NCI-H187 (cell line): ENCODE data around the gene CNTLN.

Experiments
- DNase-seq, 2 experiments: peaks; one replicate each; lab custom pipeline; 2025; lab: John Stamatoyannopoulos, UW

Gene CNTLN, protein sequence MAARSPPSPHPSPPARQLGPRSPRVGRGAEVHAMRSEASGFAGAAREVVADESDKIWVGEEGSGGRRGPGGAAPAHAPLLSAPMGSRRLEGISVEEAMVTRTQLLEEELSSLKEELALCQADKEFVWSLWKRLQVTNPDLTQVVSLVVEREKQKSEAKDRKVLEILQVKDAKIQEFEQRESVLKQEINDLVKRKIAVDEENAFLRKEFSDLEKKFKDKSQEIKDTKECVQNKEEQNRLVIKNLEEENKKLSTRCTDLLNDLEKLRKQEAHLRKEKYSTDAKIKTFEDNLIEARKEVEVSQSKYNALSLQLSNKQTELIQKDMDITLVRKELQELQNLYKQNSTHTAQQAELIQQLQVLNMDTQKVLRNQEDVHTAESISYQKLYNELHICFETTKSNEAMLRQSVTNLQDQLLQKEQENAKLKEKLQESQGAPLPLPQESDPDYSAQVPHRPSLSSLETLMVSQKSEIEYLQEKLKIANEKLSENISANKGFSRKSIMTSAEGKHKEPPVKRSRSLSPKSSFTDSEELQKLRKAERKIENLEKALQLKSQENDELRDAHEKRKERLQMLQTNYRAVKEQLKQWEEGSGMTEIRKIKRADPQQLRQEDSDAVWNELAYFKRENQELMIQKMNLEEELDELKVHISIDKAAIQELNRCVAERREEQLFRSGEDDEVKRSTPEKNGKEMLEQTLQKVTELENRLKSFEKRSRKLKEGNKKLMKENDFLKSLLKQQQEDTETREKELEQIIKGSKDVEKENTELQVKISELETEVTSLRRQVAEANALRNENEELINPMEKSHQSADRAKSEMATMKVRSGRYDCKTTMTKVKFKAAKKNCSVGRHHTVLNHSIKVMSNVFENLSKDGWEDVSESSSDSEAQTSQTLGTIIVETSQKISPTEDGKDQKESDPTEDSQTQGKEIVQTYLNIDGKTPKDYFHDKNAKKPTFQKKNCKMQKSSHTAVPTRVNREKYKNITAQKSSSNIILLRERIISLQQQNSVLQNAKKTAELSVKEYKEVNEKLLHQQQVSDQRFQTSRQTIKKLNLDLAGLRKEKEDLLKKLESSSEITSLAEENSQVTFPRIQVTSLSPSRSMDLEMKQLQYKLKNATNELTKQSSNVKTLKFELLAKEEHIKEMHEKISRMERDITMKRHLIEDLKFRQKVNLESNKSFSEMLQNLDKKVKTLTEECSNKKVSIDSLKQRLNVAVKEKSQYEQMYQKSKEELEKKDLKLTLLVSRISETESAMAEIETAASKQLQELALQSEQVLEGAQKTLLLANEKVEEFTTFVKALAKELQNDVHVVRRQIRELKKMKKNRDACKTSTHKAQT (N-terminal part only)

DNA sequence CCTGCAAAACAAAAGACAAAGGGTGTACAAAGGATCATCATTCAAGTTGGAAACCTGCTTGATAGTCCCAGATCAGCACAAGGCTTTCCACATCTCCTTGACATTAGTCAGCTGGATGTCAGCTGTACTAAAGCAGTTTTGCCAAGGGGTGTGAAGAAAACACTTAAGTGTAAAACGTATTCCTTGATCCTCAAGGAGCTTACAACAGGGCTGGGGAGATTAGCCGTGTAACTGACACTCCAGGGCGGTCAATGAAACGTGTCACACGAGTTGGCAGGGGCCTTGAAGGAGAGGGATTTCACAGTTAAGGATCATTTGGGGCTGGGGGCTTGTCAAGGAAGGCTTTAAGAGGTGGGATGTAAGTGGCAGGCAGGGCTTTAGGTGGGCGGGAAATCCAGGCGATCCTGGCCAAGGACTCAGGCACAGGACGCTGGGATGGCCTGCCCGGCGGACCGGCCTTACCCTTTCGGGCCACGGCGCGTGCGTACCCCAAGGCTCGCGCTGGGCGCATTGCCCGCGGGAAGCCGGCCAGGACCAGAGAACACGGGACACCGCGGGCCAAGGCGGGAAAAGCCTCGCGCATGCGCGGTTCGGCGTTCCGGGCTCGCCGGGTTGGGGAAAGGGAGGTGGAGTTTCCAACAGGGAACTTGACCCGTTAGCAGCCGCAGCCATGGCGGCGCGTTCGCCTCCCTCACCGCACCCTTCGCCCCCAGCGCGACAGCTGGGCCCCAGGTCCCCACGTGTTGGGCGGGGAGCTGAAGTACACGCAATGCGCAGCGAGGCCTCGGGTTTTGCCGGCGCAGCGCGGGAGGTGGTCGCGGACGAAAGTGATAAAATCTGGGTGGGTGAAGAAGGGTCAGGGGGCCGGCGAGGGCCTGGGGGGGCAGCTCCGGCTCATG is at the start of gene CNTLN:
CNTLN (plus strand) TSS at position 645 of the 899 bp plus-strand sequence; CDS start at position 671, 26 bp downstream.
- DNase-seq, result peak; percentile 63 to 77

DNA sequence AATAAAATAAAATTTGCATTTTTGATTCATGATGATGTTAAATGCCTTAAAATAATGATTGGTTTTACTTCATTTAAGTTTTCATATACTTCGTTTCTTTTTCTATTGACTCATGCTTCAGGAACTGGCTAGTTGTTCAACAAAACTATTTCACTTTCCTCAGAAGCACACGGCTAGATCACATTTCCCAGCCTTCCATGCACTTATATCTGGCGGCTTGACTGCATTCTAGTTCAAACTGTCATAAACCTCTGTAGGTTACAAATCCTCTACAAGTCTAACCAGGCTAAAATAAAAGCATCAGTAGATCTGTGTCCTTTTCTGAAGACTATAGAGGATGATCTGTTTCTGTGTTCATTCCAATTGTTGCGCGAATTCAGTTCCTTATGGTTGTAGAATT is 46.3 kb upstream of the CNTLN start:
- DNase-seq, result no peak

DNA sequence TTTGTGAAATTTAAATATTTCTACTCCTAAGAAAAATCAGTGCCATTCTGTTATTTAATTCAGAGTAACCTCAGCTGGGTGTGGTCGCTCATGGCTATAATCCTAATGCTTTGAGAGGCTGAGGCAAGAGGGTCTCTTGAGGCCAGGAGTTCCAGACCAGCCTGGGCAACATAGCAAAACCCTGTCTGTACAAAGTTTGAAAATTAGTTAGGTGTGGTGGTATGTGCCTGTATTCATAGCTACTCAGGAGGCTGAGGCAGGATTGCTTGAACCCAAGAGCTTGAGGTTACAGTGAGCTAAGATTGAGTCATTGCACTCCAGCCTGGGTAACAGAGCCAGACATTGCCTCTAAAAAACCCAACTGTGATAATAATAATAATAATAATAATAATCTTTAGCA is 44.8 kb upstream of the CNTLN start:
- no peak for DNase-seq

DNA sequence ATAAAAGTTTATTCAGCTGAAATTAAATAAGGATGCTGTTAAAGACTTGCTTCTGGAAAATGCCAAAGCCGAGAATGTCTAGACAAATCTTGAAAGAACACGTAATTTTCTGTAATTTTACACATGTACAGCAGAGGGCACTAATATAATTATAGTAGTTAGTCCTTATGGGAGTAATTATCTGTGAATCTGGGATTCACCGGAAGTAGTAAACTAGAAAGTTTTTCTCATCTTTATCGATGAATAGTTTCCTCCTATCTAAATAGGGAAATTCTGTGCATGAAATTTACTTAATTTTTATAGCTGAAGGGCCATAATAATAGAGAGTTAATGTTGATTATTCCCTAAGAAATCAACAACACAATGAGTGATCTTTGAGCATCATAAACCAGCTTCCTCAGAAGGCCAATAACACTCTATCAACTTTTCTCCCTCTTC is 18.4 kb upstream of the CNTLN start:
- DNase-seq, result no peak

DNA sequence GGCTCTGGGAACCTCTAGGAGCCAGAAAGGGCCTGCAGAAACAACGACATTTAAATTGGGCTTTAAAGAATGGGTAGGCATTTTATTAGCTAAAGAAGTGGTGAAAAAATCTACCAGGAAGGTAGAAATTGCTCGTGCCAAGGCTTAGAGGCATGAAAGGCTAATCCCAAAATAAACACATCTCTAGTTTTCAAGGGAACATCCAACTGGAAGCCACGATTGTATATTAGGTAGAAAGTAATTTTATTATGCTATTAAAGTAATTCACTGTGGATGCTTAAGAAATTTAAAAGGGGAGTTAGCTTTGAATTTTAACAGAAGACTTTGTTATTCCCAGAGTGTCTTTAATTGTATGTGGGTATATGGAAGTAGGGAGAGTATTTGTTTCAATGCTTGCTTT is 17.5 kb upstream of the CNTLN start:
- no peak for DNase-seq

DNA sequence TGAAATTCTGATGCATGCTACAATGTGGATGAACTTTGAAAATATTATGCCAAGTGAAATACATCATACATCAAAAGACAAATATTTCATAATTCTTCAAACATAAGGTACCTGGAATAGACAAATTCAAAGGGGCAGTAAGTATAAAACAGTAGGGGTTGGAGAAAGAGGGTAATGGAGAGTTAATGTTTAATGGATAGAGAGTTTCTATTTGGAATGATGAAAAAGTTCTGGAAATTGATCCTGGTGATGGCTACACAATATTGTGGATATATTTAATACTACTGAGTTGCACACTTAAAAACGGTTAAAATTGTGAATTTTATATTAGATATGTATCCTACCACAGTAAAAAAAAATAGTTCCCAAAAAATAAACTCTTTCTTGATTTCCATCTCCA is 14.6 kb upstream of the CNTLN start:
- DNase-seq, result no peak

DNA sequence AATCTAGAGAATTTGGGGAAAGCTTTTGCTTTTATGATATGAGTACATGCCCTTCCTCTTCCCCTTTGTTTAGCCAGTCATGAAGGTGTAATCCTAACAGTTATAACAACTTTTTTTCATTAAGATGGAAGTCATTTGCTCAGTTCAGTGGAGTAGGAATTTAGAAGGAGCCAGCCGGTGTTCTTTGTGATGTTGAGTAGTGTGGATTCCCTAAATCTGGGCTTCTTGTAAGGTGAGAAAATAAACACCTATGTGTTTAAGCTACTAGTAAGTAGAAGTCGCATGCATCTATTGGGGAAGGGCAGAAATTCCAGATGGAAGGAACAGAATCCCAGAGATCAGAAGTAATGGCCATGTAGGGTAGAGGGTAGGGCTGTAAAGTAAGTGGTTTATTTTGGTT is 13.6 kb upstream of the CNTLN start:
- DNase-seq, result no peak

DNA sequence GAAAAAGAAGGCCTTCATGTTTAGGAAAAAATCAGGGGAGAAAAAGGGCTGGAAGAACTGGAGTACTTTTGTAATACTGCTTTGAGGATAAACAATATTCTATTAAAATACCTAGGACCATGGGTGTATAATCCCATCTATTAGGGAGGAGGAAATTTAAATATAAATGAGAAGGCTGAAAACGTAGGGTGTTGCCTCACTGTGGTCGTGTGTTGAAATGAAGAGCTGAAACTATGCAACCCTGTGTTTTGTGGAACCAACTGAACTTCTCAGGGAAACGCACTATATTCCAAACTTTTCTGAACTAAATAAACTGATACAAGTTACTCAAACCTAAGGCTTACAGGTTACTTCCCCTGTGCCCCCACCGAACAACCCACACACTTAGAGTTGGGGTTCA is 4.5 kb upstream of the CNTLN start:
- no peak for DNase-seq

DNA sequence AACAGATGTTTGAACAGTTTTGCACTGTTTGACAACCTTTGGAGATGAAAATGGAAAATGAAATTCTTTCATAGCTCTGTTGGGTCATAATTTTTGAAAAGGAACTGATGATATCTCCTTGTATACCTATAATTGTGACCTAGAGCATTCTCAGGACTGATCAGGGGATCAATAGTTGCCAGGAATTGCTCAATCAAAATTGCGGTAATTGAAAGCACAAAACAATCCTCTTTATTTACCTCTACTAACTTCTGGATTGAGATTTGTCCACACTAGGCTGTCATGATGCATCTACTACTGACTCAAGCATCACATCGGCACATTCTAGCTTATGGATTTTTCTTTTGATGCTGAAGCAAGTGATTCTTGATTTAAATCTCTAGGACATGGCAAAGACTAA is 4.1 kb upstream of the CNTLN start:
- DNase-seq, result no peak

DNA sequence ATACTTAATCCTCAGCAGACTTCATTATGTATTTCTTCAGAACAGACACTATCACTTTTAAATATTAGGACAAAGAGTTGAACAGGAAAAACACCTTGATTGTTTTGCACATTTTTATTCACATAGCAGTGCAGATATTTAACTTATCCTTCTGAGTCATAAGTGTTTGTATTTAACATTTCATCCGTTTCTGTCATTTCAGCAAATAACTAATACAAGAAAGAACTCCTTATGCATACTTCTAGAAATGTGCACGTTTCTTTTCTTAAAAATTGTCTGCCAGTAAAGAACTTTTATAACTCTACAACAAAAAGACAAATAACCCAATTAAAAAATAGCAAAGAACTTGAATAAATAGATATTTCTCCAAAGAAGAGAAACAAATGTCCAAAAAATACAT is 3.3 kb upstream of the CNTLN start:
- no peak for DNase-seq

DNA sequence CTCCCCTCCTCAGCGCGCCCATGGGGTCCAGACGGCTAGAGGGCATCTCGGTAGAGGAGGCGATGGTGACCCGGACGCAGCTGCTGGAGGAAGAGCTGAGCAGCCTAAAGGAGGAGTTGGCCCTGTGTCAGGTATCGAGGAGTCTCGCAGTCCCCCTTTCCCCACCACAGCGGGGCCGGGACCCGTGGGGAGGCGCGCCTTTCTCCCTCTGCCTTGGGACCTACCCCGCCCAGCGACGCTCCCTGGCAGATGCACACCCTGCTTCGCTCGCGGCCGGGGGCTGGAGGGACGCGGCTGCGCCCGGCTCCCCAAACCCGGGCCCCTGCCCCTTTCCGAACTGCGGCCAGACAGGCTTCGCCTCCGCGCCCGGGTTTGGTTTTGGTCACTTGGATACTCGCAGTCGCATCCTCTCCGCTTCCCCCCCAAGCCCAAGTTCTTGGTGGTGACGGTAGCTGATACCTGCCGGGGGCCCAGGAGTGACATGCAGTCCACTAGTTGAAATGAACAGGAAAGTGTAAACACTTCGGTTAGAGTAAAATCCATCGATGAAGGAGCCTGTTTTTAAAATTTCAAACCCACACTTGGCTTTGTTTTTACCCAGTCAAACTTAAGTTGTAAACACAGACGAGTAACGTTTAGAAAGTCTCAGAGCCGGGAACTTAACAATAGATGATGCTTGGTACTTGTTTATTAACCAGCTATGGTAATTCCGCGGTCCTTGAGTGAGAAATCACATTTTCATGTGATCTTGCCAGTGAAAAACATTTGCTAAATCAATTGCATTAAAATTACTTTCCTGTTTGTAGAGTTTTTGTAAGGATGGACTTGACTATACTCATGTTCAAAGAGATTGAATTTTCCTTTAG is 688 bp downstream of the CNTLN start:
- peak in 1 of 2 experiments; percentile 49 for DNase-seq

DNA sequence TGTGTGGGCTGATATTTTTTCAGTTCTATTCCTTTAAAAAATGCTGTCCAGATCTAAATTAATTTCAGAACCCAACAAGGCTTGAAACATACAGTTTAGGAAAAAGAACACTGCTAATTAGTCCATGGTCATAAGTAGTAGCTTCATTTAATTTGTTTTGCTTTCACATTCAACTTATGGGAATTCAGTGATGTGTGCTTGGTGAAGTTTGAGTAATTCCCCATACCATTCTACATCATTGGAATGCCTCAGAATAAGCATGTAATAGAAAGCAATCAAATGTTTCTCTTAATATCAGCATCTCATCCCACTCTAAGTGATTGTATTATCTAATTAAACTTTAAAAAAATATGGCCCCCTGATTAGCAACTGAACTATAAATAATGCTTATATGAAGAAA is 2.7 kb downstream of the CNTLN start:
- DNase-seq, result no peak

DNA sequence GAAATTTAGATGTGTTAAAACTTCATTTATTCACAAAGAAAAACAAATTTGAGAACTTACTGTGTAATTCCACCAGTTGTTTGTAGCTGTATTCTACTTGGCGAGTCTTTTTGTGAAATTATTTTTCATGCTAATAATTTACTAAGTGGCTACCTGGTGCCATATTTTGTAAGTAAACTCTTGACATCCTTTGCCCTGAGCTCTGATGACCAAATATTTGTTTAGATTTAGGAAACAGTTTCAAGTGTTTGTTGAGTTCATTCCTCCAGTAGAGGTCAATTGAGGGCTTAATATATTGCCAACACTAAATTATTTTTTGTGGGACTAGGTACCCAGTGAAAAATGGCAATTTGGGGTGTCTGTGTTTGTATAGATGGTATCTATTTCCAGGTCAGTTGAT is 3.7 kb downstream of the CNTLN start:
- DNase-seq, result no peak

DNA sequence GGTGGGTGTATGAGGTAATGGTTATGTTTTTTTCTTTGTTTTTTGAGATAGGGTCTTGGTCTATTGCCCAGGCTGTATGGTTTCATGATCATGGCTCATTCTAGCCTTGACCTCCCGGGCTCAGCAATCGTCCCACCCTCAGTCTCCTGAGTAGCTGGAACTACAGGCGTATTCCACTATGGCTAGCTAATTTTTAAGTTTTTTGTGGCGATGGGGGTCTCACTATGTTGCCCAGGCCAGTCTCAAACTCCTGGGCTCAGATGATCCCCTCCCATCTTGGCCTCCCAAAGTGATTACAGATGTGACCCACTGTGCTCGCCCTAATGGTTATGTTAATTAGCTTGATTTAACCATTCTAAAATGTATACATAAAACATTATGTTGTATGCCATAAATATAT is 5.6 kb downstream of the CNTLN start:
- no peak for DNase-seq

DNA sequence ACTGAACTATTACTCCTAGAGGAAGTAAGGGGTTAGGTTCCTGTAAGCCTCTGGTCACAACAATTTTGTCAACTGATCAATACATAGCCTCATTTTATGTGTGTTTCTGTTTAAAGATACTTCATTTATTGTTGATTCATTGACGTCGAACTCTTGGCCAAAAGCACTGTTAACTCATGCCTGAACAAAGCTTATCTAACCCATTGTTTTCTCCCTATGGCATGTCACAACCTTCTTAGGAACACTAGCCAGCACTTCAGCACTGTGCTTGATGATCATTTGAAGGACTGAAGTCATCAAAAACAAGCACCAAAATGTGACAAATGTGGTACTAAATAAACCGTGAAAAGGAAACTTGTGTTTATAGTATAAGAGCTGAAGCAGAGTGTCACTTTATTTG is 13.5 kb downstream of the CNTLN start:
- DNase-seq, result no peak

DNA sequence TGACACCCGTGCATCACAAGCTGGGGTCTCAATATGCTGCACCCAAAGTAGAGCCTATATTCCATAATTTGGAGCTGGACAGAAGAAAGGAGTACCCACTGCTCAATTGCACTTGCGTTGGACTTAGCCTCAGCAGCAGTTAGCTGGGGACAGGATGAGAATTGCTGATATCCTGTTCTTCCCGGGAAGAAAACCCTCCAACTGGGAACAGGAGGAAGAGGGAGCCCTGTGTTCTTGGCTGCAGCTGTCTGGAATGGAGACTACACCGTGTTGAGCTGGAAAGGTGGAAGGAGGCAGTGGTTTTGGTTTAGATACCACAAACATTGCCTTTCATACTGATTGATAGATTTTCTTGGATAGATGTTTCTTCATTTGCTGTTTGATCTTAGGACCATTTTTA is 24.6 kb downstream of the CNTLN start:
- no peak for DNase-seq

DNA sequence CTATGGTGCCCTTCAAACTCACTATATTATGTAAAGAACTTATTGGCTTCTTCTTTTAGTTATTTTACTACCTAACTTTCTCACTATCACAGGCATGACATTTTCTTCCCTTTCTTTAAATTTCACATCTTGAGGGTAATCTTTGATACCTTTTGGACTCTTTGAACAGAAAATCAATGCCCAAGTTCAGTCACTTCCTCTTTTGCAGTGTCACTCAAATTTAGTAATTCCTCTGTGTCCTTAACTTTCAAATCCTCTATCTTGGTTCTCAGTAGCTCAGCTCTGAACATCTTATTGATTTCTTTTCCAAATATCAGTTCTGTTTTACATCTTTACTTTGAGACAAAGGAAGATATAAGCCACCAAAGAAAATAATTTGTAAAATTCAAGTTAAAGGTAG is 25.5 kb downstream of the CNTLN start:
- no peak for DNase-seq

DNA sequence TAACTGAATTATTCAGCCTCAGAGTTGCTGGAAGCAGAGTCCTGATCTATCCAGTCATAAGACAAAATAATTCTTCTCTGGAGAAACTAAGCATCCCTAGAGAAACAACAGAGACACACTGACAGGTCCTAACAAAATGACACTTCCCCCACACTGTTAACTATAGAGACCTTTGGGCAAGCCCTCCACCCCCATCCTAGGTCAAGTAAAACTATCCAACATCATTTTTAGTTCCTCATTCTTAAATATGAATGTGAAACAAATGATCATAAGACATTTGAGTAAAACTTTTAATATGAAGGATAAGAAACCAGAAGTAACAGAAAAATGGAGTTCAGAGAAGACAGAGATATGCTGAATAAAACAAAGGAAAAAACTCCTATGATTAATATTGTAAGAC is 30.9 kb downstream of the CNTLN start:
- DNase-seq, result no peak

DNA sequence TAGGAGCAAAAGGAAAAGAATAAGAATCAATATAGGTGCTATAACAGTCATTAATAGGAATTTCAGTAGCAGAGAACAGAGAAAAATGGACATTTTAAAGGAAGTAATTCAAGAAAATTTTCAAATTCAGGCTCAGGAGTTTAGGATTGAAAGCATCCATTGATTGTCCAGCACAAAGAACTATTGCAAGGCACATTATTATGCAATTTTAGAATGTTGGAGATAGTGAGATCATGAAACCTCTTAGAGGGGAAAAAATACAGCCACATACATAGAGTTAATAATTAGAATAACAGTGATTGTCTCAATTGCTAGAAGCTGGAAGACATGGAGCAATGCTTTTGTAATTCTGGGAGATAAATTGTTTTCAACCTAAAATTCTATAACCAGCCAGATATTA is 31.5 kb downstream of the CNTLN start:
- no peak for DNase-seq
